ENCODE measurements around the gene PRPF31.

- TF ChIP-seq CTCF (IDR thresholded peaks at IDR 0.05; ENCODE audit: poor library complexity, severe bottlenecking) (no peak), EZH2 (IDR thresholded peaks at IDR 0.05; ENCODE audit: borderline replicate concordance, insufficient read depth, low read length, poor library complexity, severe bottlenecking) (no peak), RAD21 (conservative IDR thresholded peaks at IDR 0.05) (no peak), MXI1 (conservative IDR thresholded peaks at IDR 0.05; ENCODE audit: poor library complexity, severe bottlenecking) (no peak), EP300 (conservative IDR thresholded peaks at IDR 0.05; ENCODE audit: poor library complexity, severe bottlenecking) (no peak), TAF1 (IDR thresholded peaks at IDR 0.05; ENCODE audit: low read depth) (no peak), SMC3 (conservative IDR thresholded peaks at IDR 0.05; ENCODE audit: poor library complexity) (no peak)
Measured at GRCh38 chr19:54145541-54146158, 30.1 kb downstream of the PRPF31 start.

Data from neural cell (in vitro differentiated cells).